T-helper 9 cell (primary cell): Measurements from ENCODE around the gene CILP.
"Not testable (repeated sequence)": the region's sequence is repeated elsewhere in the genome, so short reads cannot be mapped to it uniquely, and the experiment has no call there.

ENCODE experiments used
- DNase-seq: peaks from one replicate; pipeline ENCODE4 v3.0.0-alpha.2; 2020
- total RNA-seq, 2 donors: gene quantifications; one replicate each; lab custom pipeline; 2026; lab: John Stamatoyannopoulos, UW

Gene CILP
- total RNA-seq = 0.48 to 1.5 reads per million in 2 donors

- no peak for DNase-seq
Measured at GRCh38 chr15:65210770-65211481, at the start of gene CILP. Gene CILP (minus strand): TSS chr15:65211473. CDS start chr15:65209755, 1,718 bp downstream.

- no peak for DNase-seq
Measured at GRCh38 chr15:65260968-65261367, 49.7 kb upstream of the CILP start.

GRCh38 chr15:65259367-65259797 is 48.1 kb upstream of the CILP start:
- DNase-seq = no peak

- DNase-seq = no peak
Measured at GRCh38 chr15:65258375-65259262, 47.3 kb upstream of the CILP start.

GRCh38 chr15:65255486-65256140 is 44.3 kb upstream of the CILP start:
- no peak for DNase-seq

- DNase-seq = no peak
Measured at GRCh38 chr15:65254758-65255157, 43.5 kb upstream of the CILP start.

GRCh38 chr15:65254356-65254755 is 43.1 kb upstream of the CILP start:
- no peak for DNase-seq

- DNase-seq = no peak
Measured at GRCh38 chr15:65249641-65250040, 38.4 kb upstream of the CILP start.

GRCh38 chr15:65248511-65249255 is 37.4 kb upstream of the CILP start:
- no peak for DNase-seq

GRCh38 chr15:65246939-65247338 is 35.7 kb upstream of the CILP start:
- no peak for DNase-seq

GRCh38 chr15:65246026-65246714 is 34.9 kb upstream of the CILP start:
- no peak for DNase-seq

- no peak for DNase-seq
Measured at GRCh38 chr15:65245096-65245856, 34.0 kb upstream of the CILP start.

GRCh38 chr15:65244638-65245037 is 33.4 kb upstream of the CILP start:
- DNase-seq = no peak

- not testable (repeated sequence) for DNase-seq
Measured at GRCh38 chr15:65236443-65236842, 25.2 kb upstream of the CILP start.

GRCh38 chr15:65233696-65234095 is 22.4 kb upstream of the CILP start:
- no peak for DNase-seq

GRCh38 chr15:65232520-65232919 is 21.2 kb upstream of the CILP start:
- no peak for DNase-seq

GRCh38 chr15:65231306-65231705 is 20.0 kb upstream of the CILP start:
- DNase-seq = no peak

- DNase-seq = not testable (repeated sequence)
Measured at GRCh38 chr15:65226901-65227300, 15.6 kb upstream of the CILP start.

GRCh38 chr15:65226221-65226620 is 14.9 kb upstream of the CILP start:
- DNase-seq = no peak

- no peak for DNase-seq
Measured at GRCh38 chr15:65223996-65224395, 12.7 kb upstream of the CILP start.

GRCh38 chr15:65222891-65223290 is 11.6 kb upstream of the CILP start:
- no peak for DNase-seq
